Measurements from ENCODE around the gene GSC2. TPM values are rescaled to one million over a fixed set of nuclear protein-coding genes. Genes with fewer than 3 reads are reported as not detected.

GSC2 gene
- total RNA-seq, 1 donor from 2014 or later = not detected

GRCh38 chr22:19103880-19104821 is 45.9 kb downstream of the GSC2 start:
- Mint-ChIP-seq H3K27me3 (ENCODE audit: low read depth, unreplicated experiment) (no peaks in the 10 kb centered on the region), H3K9me3 (ENCODE audit: unreplicated experiment) (no peaks in the 10 kb centered on the region), H3K27ac (ENCODE audit: unreplicated experiment) (no peak overlapping the region), H3K4me1 (ENCODE audit: low read depth, unreplicated experiment) (peaks cover 11% of the 10 kb centered on the region), H3K36me3 (ENCODE audit: low read depth, unreplicated experiment) (peaks cover 3% of the 10 kb centered on the region), H3K4me3 (ENCODE audit: unreplicated experiment) (no peak overlapping the region)
- FAIRE-seq = no peak
- TF ChIP-seq CTCF (IDR thresholded peaks at IDR 0.05; ENCODE audit: insufficient read depth, low read depth, low read length) (no peak), EZH2 (IDR thresholded peaks at IDR 0.05; ENCODE audit: insufficient read depth, low read length) (no peak)
- Histone ChIP-seq H3K9me3 (ENCODE audit: insufficient read depth, low read depth, low read length) (no peaks in the 10 kb centered on the region), H3K79me2 (ENCODE audit: insufficient read depth, low read length) (peaks cover 87% of the 10 kb centered on the region), H3K9ac (ENCODE audit: low read length) (no peak overlapping the region), H3K36me3 (ENCODE audit: insufficient read depth, low read length) (no peaks in the 10 kb centered on the region), H3K27ac (ENCODE audit: low read depth, low read length) (no peak overlapping the region), H3K27me3 (ENCODE audit: insufficient read depth, low read length) (no peaks in the 10 kb centered on the region), H3K4me1 (ENCODE audit: insufficient read depth, low read length) (no peaks in the 10 kb centered on the region), H3K4me3 (ENCODE audit: insufficient read depth, low read depth, low read length) (no peak overlapping the region), H4K20me1 (ENCODE audit: insufficient read depth, low read length) (peaks cover 91% of the 10 kb centered on the region), H2AFZ (ENCODE audit: low read depth, low read length) (no peak overlapping the region), H3K4me2 (ENCODE audit: low read length) (no peak overlapping the region)
- no peak for DNase-seq (ENCODE audit: low read depth)

- peaks cover 77% of the 10 kb centered on the region for H3K79me2 ChIP-seq (ENCODE audit: insufficient read depth, low read length)
- TF ChIP-seq CTCF (IDR thresholded peaks at IDR 0.05; ENCODE audit: insufficient read depth, low read depth, low read length) (no peak), EZH2 (IDR thresholded peaks at IDR 0.05; ENCODE audit: insufficient read depth, low read length) (no peak)
- FAIRE-seq = no peak
- DNase-seq (ENCODE audit: low read depth) = no peak
- H3K4me1 Mint-ChIP-seq (ENCODE audit: low read depth, unreplicated experiment) = peaks cover 6% of the 10 kb centered on the region
- H3K36me3 Mint-ChIP-seq (ENCODE audit: low read depth, unreplicated experiment) = peaks cover 4% of the 10 kb centered on the region
- H3K27ac Mint-ChIP-seq (ENCODE audit: unreplicated experiment) = no peak overlapping the region
- no peaks in the 10 kb centered on the region for H3K36me3 ChIP-seq (ENCODE audit: insufficient read depth, low read length)
- no peak overlapping the region for H3K27ac ChIP-seq (ENCODE audit: low read depth, low read length)
- peak overlapping the region; percentile 37 for H3K4me3 Mint-ChIP-seq (ENCODE audit: unreplicated experiment)
- H3K9ac ChIP-seq (ENCODE audit: low read length) = no peak overlapping the region
- H2AFZ ChIP-seq (ENCODE audit: low read depth, low read length) = no peak overlapping the region
- H3K9me3 ChIP-seq (ENCODE audit: insufficient read depth, low read depth, low read length) = no peaks in the 10 kb centered on the region
- no peaks in the 10 kb centered on the region for H3K4me1 ChIP-seq (ENCODE audit: insufficient read depth, low read length)
- no peaks in the 10 kb centered on the region for H3K9me3 Mint-ChIP-seq (ENCODE audit: unreplicated experiment)
- H3K27me3 Mint-ChIP-seq (ENCODE audit: low read depth, unreplicated experiment) = no peaks in the 10 kb centered on the region
- H3K4me2 ChIP-seq (ENCODE audit: low read length) = no peak overlapping the region
- peaks cover 82% of the 10 kb centered on the region for H4K20me1 ChIP-seq (ENCODE audit: insufficient read depth, low read length)
- no peaks in the 10 kb centered on the region for H3K27me3 ChIP-seq (ENCODE audit: insufficient read depth, low read length)
- no peak overlapping the region for H3K4me3 ChIP-seq (ENCODE audit: insufficient read depth, low read depth, low read length)
Observed at GRCh38 chr22:19098157-19098556, 51.9 kb downstream of the GSC2 start.

GRCh38 chr22:19097518-19097917 is 52.6 kb downstream of the GSC2 start:
- TF ChIP-seq EZH2 (IDR thresholded peaks at IDR 0.05; ENCODE audit: insufficient read depth, low read length) = no peak
- no peak for TF ChIP-seq CTCF (IDR thresholded peaks at IDR 0.05; ENCODE audit: insufficient read depth, low read depth, low read length)
- FAIRE-seq (no peak), DNase-seq (ENCODE audit: low read depth) (no peak)
- Histone ChIP-seq H4K20me1 (ENCODE audit: insufficient read depth, low read length) (peaks cover 76% of the 10 kb centered on the region), H3K9me3 (ENCODE audit: insufficient read depth, low read depth, low read length) (no peaks in the 10 kb centered on the region), H3K79me2 (ENCODE audit: insufficient read depth, low read length) (peaks cover 71% of the 10 kb centered on the region), H3K27me3 (ENCODE audit: insufficient read depth, low read length) (no peaks in the 10 kb centered on the region), H3K27ac (ENCODE audit: low read depth, low read length) (no peak overlapping the region), H2AFZ (ENCODE audit: low read depth, low read length) (no peak overlapping the region), H3K4me3 (ENCODE audit: insufficient read depth, low read depth, low read length) (no peak overlapping the region), H3K36me3 (ENCODE audit: insufficient read depth, low read length) (no peaks in the 10 kb centered on the region), H3K9ac (ENCODE audit: low read length) (no peak overlapping the region), H3K4me1 (ENCODE audit: insufficient read depth, low read length) (no peaks in the 10 kb centered on the region), H3K4me2 (ENCODE audit: low read length) (no peak overlapping the region)
- Mint-ChIP-seq H3K27me3 (ENCODE audit: low read depth, unreplicated experiment) (no peaks in the 10 kb centered on the region), H3K27ac (ENCODE audit: unreplicated experiment) (no peak overlapping the region), H3K4me3 (ENCODE audit: unreplicated experiment) (no peak overlapping the region), H3K4me1 (ENCODE audit: low read depth, unreplicated experiment) (peaks cover 4% of the 10 kb centered on the region), H3K9me3 (ENCODE audit: unreplicated experiment) (no peaks in the 10 kb centered on the region), H3K36me3 (ENCODE audit: low read depth, unreplicated experiment) (peaks cover 4% of the 10 kb centered on the region)
